Hair follicle dermal papilla cell (primary cell): Measurements from ENCODE around the gene RYK. TPM values are rescaled to one million over a fixed set of nuclear protein-coding genes. Genes with fewer than 3 reads are reported as not detected.

Source experiments
- total RNA-seq: library from RNA; depleted of rRNA; stranded (reverse); fragments of >200 nt; gene quantifications from 2 replicates; pipeline ENCODE4 v1.2.3, GENCODE V29; 2012

RYK gene
- total RNA-seq: 119 and 136 TPM in 2 replicates

DNA sequence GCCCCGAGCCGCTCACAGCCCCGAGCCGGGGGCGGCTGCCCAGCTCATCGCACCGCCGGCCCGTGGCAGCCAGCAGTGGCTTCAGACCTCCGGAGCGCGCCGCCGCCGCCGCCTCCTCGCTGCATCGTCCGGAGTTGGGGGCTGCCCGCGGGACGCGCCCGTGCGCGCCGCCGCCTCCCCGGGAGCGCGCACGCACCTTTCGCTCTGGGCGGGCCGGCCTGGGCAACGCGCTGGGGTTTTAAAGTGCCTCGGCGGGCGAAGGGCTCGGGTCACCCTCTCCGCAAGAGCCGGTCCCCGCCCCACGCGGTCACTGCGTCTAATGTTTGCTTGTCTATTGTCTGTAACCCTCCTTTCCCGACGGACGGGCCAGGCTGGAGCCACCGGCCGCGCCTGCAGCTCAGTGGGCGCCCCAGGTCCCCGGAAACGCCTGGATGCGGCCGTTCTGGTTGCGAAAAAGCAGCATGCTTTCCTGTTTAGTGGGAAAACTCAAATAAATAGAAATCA, at the start of gene RYK:
TSS of gene RYK (minus strand) at position 143 of the 504 bp plus-strand sequence. CDS start 205 bp downstream, outside the sequence.

Other genes with a start within 250 kb of the RYK start
- gene SLCO2A1, start 220.9 kb downstream of the RYK start, total RNA-seq: 0.73 and 2.4 TPM in 2 replicates
- gene AMOTL2, start 123.6 kb upstream of the RYK start, total RNA-seq: 529 and 611 TPM in 2 replicates
- gene ANAPC13, start 235.1 kb upstream of the RYK start, total RNA-seq: 53.7 and 73.7 TPM in 2 replicates
- gene CEP63, start 235.2 kb upstream of the RYK start, total RNA-seq: 18.0 and 69.2 TPM in 2 replicates